SU-DHL-6 (cell line): Measurements from ENCODE around the gene ARHGAP26.

ENCODE experiments used
- H2AFZ ChIP-seq: fragments of 200-600 bp; sonication (generic); 2 replicates; pipeline ENCODE4 v1.6.1; 2014; ENCODE audit warnings: low read depth, mild to moderate bottlenecking, moderate library complexity, mixed read lengths, antibody characterized with exemption, low read length; ENCODE audit not compliant: severe bottlenecking
- H3F3A ChIP-seq: fragments of 200-600 bp; shearing (Covaris generic); 2 replicates; pipeline ENCODE4 v1.6.0; 2016; ENCODE audit warnings: antibody characterized with exemption, mild to moderate bottlenecking; ENCODE audit not compliant: insufficient read depth
- H3K27ac ChIP-seq: fragments of 200-600 bp; sonication (generic); 2 replicates; pipeline ENCODE4 v1.5.1; 2016; ENCODE audit warnings: low read depth, mild to moderate bottlenecking, low read length, moderate library complexity, mixed read lengths
- H3K27me3 ChIP-seq: fragments of 200-600 bp; sonication (generic), shearing (Covaris generic); 2 replicates; pipeline ENCODE4 v1.6.0; 2014; ENCODE audit warnings: mild to moderate bottlenecking, low read length
- H3K36me3 ChIP-seq: fragments of 200-600 bp; sonication (generic); 2 replicates; pipeline ENCODE4 v1.6.1; 2014; ENCODE audit warnings: mild to moderate bottlenecking, low read length, mixed read lengths
- H3K4me2 ChIP-seq: fragments of 300-600, 200-600 bp; shearing (Covaris generic), sonication (generic); 2 replicates; pipeline ENCODE4 v1.6.0; 2014; ENCODE audit warnings: low read length, low read depth, mild to moderate bottlenecking; ENCODE audit not compliant: poor library complexity, severe bottlenecking
- H3K4me3 ChIP-seq: fragments of 200-600 bp; sonication (generic); 2 replicates; pipeline ENCODE4 v1.5.1; 2014; ENCODE audit warnings: antibody characterized with exemption, low read length, mild to moderate bottlenecking, mixed read lengths; ENCODE audit not compliant: insufficient read depth, poor library complexity, severe bottlenecking
- H3K79me2 ChIP-seq: fragments of 200-600 bp; sonication (generic); 2 replicates; pipeline ENCODE4 v1.6.1; 2014; ENCODE audit warnings: mild to moderate bottlenecking, low read length, moderate library complexity; ENCODE audit not compliant: insufficient read depth
- H3K9ac ChIP-seq: fragments of 200-600 bp; sonication (generic); 2 replicates; pipeline ENCODE4 v1.7.0; 2014; ENCODE audit warnings: mild to moderate bottlenecking, low read length
- H3K9me2 ChIP-seq: fragments of 200-600 bp; sonication (generic); replicated peaks from 2 replicates; pipeline ENCODE4 v1.6.1; 2014; ENCODE audit warnings: low read length; ENCODE audit not compliant: insufficient read depth
- H3K9me3 ChIP-seq: fragments of 200-600 bp; sonication (generic); 2 replicates; pipeline ENCODE4 v1.6.1; 2014; ENCODE audit warnings: low read length, mixed read lengths; ENCODE audit not compliant: insufficient read depth
- H4K20me1 ChIP-seq: fragments of 200-600 bp; sonication (generic); 2 replicates; pipeline ENCODE4 v1.6.1; 2014; ENCODE audit warnings: low read depth, mild to moderate bottlenecking, antibody characterized with exemption, low read length, moderate library complexity, mixed read lengths
- EZH2phosphoT487 ChIP-seq: fragments of 200-600 bp; sonication (generic), shearing (Covaris generic); conservative IDR thresholded peaks from 2 replicates; pipeline ENCODE4 v1.6.1; 2018; ENCODE audit warnings: mild to moderate bottlenecking, antibody characterized with exemption, low read length, moderate library complexity, mixed read lengths
- TF ChIP-seq, protein P1 (sequence below): fragments of 200-600 bp; sonication (generic); IDR thresholded peaks from one replicate; pipeline ENCODE4 v1.5.1; 2017; ENCODE audit warnings: antibody characterized with exemption, mild to moderate bottlenecking, low read length, moderate library complexity; ENCODE audit not compliant: insufficient read depth, poor library complexity, severe bottlenecking

ARHGAP26 gene

GRCh38 chr5:143245929-143246561 is 475.9 kb downstream of the ARHGAP26 start:
- Histone ChIP-seq H3F3A (no peaks in the 10 kb centered on the region), H3K4me2 (no peak overlapping the region), H3K9me3 (no peaks in the 10 kb centered on the region), H3K79me2 (no peaks in the 10 kb centered on the region), H3K4me3 (no peak overlapping the region), H3K9me2 (no peaks in the 10 kb centered on the region), H3K27ac (no peak overlapping the region), H3K27me3 (no peaks in the 10 kb centered on the region), H4K20me1 (no peaks in the 10 kb centered on the region), H2AFZ (no peak overlapping the region), H3K9ac (no peak overlapping the region), H3K36me3 (no peaks in the 10 kb centered on the region)
- no peak for TF ChIP-seq EZH2phosphoT487
- TF ChIP-seq, protein P1, sequence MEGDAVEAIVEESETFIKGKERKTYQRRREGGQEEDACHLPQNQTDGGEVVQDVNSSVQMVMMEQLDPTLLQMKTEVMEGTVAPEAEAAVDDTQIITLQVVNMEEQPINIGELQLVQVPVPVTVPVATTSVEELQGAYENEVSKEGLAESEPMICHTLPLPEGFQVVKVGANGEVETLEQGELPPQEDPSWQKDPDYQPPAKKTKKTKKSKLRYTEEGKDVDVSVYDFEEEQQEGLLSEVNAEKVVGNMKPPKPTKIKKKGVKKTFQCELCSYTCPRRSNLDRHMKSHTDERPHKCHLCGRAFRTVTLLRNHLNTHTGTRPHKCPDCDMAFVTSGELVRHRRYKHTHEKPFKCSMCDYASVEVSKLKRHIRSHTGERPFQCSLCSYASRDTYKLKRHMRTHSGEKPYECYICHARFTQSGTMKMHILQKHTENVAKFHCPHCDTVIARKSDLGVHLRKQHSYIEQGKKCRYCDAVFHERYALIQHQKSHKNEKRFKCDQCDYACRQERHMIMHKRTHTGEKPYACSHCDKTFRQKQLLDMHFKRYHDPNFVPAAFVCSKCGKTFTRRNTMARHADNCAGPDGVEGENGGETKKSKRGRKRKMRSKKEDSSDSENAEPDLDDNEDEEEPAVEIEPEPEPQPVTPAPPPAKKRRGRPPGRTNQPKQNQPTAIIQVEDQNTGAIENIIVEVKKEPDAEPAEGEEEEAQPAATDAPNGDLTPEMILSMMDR, result no peak

DNA sequence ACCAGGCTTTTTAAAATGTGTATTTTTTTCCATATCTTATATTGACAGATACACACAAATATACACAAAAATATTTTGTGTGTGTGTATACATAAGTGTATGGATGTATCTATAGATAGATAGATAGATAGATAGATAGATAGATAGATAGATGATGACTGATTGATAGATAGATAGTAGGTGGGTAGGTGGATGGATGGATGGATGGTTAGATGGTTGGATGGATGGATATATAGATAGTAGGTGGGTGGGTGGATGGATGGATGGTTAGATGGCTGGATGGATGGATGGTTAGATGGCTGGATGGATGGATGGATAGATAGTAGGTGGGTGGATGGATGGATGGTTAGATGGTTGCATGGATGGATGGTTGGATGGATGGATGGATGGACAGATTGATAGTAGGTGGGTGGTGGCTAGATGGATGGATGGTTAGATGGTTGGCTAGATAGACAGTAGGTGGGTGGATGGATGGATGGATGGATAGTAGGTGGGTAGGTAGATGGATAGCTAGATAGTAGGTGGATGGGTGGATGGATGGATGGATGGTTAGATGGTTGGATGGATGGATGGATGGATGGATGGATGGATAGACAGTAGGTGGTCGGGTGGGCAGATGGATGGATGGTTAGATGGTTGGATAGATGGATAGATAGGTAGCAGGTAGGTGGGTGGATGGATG is 477.1 kb downstream of the ARHGAP26 start:
- Histone ChIP-seq H4K20me1 (no peaks in the 10 kb centered on the region), H2AFZ (no peak overlapping the region), H3K9me3 (no peaks in the 10 kb centered on the region), H3K4me2 (no peak overlapping the region), H3K36me3 (no peaks in the 10 kb centered on the region), H3K9me2 (no peaks in the 10 kb centered on the region), H3K4me3 (no peak overlapping the region), H3K27me3 (no peaks in the 10 kb centered on the region), H3K27ac (no peak overlapping the region), H3F3A (no peaks in the 10 kb centered on the region), H3K9ac (no peak overlapping the region), H3K79me2 (no peaks in the 10 kb centered on the region)
- TF ChIP-seq, protein P1, result no peak
- TF ChIP-seq EZH2phosphoT487, result no peak

DNA sequence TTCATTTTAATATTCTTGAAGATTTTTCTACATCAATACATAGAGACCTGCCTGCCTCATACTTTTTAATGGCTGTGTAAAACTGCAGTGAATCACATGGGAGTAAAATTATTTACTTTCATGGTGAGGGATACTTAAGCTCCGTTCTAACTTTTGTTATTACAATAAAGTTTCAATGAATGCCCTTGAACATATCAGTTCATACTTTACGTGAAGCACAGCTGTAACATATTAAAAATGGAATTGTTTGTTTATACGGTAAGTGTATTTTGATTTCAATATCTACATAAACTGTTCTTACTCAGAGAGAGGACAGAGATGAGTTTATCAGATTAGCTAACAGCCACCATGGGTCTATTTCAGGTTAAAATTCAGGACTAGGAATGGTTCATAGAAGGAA is 478.2 kb downstream of the ARHGAP26 start:
- Histone ChIP-seq H3K27ac (no peak overlapping the region), H3K36me3 (no peaks in the 10 kb centered on the region), H3K4me3 (no peak overlapping the region), H3K9ac (no peak overlapping the region), H4K20me1 (no peaks in the 10 kb centered on the region), H3K9me2 (no peaks in the 10 kb centered on the region), H2AFZ (no peak overlapping the region), H3K4me2 (no peak overlapping the region), H3F3A (no peaks in the 10 kb centered on the region), H3K9me3 (no peaks in the 10 kb centered on the region), H3K27me3 (no peaks in the 10 kb centered on the region), H3K79me2 (no peaks in the 10 kb centered on the region)
- TF ChIP-seq EZH2phosphoT487, result no peak
- TF ChIP-seq, protein P1, result no peak
